ENCODE results near the gene GRM7.

DNA sequence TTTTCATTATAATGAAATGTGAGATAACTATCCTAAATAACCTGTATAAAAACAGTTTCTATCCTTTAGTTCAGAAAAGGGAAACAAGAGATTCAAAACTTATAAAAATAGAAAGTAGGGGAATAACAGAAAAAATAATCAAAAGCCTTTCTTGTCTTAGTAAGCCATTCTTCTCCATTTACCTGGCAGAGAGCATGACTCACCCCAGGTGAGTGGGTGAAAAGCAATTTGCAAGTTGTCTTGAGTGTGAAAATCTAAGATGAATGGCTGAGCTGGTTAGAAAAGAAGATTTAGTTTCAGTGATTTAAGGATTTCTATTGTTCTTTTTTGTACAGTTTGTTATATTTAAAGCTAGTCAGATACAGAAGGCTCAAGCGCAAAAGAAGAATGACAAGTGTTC, 702.0 kb downstream of the GRM7 start:
- no peak for TF ChIP-seq EZH2 (IDR thresholded peaks at IDR 0.05; ENCODE audit: borderline replicate concordance, low read depth, low read length, poor library complexity, severe bottlenecking)
- TF ChIP-seq, protein P1, sequence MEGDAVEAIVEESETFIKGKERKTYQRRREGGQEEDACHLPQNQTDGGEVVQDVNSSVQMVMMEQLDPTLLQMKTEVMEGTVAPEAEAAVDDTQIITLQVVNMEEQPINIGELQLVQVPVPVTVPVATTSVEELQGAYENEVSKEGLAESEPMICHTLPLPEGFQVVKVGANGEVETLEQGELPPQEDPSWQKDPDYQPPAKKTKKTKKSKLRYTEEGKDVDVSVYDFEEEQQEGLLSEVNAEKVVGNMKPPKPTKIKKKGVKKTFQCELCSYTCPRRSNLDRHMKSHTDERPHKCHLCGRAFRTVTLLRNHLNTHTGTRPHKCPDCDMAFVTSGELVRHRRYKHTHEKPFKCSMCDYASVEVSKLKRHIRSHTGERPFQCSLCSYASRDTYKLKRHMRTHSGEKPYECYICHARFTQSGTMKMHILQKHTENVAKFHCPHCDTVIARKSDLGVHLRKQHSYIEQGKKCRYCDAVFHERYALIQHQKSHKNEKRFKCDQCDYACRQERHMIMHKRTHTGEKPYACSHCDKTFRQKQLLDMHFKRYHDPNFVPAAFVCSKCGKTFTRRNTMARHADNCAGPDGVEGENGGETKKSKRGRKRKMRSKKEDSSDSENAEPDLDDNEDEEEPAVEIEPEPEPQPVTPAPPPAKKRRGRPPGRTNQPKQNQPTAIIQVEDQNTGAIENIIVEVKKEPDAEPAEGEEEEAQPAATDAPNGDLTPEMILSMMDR (conservative IDR thresholded peaks at IDR 0.05; ENCODE audit: low read depth, low read length), result no peak

All from A673 (cell line).